Neural cell (in vitro differentiated cells): ENCODE results near the gene SPATA13.

ENCODE experiments used
- EZH2 ChIP-seq: fragments of 200-600, 300-800 bp; shearing (Covaris generic), sonication (generic); IDR thresholded peaks from 2 replicates; pipeline ENCODE4 v1.6.1; 2014; ENCODE audit warnings: antibody characterized with exemption, low read length, borderline replicate concordance, mild to moderate bottlenecking; ENCODE audit not compliant: insufficient read depth, poor library complexity, severe bottlenecking
- MXI1 ChIP-seq: fragments of 450-650 bp; conservative IDR thresholded peaks from 2 replicates; pipeline ENCODE4 v1.6.1; 2014; ENCODE audit warnings: antibody characterized with exemption, mild to moderate bottlenecking; ENCODE audit not compliant: poor library complexity, severe bottlenecking
- TAF1 ChIP-seq: IDR thresholded peaks from 2 replicates; pipeline ENCODE4 v1.6.1; 2012; ENCODE audit warnings: low read depth
- TF ChIP-seq, protein P1 (sequence below): fragments of 450-650 bp; IDR thresholded peaks from 2 replicates; pipeline ENCODE4 v1.5.1; 2014; ENCODE audit warnings: antibody characterized with exemption, mild to moderate bottlenecking, moderate library complexity; ENCODE audit not compliant: poor library complexity, severe bottlenecking
- TF ChIP-seq, protein P2 (sequence below): IDR thresholded peaks from 2 replicates; pipeline ENCODE4 v1.6.1; 2012; ENCODE audit warnings: borderline replicate concordance

DNA sequence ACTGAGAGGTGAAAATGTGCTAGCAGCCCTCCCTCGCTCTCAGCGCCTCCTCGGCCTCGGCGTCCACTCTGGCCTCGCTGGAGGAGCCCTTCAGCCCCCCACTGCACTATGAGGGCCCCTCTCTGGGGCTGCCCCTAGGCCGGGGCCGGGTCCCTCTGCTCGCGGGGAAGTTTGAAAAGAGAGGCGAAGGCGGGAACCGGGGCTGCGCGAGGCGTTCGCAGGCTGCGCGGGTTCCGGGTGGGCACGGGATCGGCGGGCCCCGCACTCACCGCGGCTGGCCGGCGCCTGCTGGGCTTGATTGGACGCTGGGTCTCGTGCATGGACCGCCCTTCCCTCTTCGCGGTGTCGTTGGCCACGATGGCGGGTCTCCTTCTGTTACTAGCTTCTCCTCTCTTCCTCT lies 178.2 kb downstream of the SPATA13 start:
- no peak for TF ChIP-seq MXI1
- TF ChIP-seq, protein P1, sequence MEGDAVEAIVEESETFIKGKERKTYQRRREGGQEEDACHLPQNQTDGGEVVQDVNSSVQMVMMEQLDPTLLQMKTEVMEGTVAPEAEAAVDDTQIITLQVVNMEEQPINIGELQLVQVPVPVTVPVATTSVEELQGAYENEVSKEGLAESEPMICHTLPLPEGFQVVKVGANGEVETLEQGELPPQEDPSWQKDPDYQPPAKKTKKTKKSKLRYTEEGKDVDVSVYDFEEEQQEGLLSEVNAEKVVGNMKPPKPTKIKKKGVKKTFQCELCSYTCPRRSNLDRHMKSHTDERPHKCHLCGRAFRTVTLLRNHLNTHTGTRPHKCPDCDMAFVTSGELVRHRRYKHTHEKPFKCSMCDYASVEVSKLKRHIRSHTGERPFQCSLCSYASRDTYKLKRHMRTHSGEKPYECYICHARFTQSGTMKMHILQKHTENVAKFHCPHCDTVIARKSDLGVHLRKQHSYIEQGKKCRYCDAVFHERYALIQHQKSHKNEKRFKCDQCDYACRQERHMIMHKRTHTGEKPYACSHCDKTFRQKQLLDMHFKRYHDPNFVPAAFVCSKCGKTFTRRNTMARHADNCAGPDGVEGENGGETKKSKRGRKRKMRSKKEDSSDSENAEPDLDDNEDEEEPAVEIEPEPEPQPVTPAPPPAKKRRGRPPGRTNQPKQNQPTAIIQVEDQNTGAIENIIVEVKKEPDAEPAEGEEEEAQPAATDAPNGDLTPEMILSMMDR: no peak
- no peak for TF ChIP-seq TAF1
- TF ChIP-seq, protein P2, sequence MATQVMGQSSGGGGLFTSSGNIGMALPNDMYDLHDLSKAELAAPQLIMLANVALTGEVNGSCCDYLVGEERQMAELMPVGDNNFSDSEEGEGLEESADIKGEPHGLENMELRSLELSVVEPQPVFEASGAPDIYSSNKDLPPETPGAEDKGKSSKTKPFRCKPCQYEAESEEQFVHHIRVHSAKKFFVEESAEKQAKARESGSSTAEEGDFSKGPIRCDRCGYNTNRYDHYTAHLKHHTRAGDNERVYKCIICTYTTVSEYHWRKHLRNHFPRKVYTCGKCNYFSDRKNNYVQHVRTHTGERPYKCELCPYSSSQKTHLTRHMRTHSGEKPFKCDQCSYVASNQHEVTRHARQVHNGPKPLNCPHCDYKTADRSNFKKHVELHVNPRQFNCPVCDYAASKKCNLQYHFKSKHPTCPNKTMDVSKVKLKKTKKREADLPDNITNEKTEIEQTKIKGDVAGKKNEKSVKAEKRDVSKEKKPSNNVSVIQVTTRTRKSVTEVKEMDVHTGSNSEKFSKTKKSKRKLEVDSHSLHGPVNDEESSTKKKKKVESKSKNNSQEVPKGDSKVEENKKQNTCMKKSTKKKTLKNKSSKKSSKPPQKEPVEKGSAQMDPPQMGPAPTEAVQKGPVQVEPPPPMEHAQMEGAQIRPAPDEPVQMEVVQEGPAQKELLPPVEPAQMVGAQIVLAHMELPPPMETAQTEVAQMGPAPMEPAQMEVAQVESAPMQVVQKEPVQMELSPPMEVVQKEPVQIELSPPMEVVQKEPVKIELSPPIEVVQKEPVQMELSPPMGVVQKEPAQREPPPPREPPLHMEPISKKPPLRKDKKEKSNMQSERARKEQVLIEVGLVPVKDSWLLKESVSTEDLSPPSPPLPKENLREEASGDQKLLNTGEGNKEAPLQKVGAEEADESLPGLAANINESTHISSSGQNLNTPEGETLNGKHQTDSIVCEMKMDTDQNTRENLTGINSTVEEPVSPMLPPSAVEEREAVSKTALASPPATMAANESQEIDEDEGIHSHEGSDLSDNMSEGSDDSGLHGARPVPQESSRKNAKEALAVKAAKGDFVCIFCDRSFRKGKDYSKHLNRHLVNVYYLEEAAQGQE: no peak
- no peak for TF ChIP-seq EZH2
